HepG2 (cell line): ENCODE data around the gene MYADML2. TPM values are rescaled to one million over a fixed set of nuclear protein-coding genes. Genes with fewer than 3 reads are reported as not detected.

Experiments
- CAMTA2 ChIP-seq: sonication (generic); formaldehyde crosslinking; IDR thresholded peaks from 2 replicates; pipeline ENCODE4 v1.4.0; 2020; ENCODE audit warnings: mild to moderate bottlenecking, missing genetic modification reagents, borderline replicate concordance
- FOXM1 ChIP-seq: sonication (generic); formaldehyde crosslinking; IDR thresholded peaks from 2 replicates; pipeline ENCODE4 v1.5.0; 2020; ENCODE audit warnings: missing genetic modification reagents
- FOXO1 ChIP-seq: sonication (generic); formaldehyde crosslinking; IDR thresholded peaks from 2 replicates; pipeline ENCODE4 v1.4.0; 2020; ENCODE audit warnings: missing genetic modification reagents
- MATR3 ChIP-seq: sonication (generic); formaldehyde crosslinking; IDR thresholded peaks from 2 replicates; pipeline ENCODE4 v1.4.0; 2020; ENCODE audit warnings: missing genetic modification reagents
- MED1 ChIP-seq: sonication (generic); formaldehyde crosslinking; IDR thresholded peaks from 2 replicates; pipeline ENCODE4 v1.4.0; 2020; ENCODE audit warnings: missing genetic modification reagents
- PCBP1 ChIP-seq: fragments of 200-400 bp; formaldehyde crosslinking; IDR thresholded peaks from 2 replicates; pipeline ENCODE4 v1.6.1; 2017; ENCODE audit warnings: mild to moderate bottlenecking, low read depth, low read length, borderline replicate concordance
- RAD51 ChIP-seq: fragments of 450-650 bp; IDR thresholded peaks from 2 replicates; pipeline ENCODE4 v1.6.1; 2016; ENCODE audit warnings: borderline replicate concordance
- RBM22 ChIP-seq: fragments of 200-400 bp; formaldehyde crosslinking; optimal IDR thresholded peaks from 2 replicates; pipeline ENCODE3; 2017; ENCODE audit warnings: mild to moderate bottlenecking, low read length, moderate library complexity
- SRSF9 ChIP-seq: fragments of 200-400 bp; formaldehyde crosslinking; IDR thresholded peaks from 2 replicates; pipeline ENCODE4 v1.6.1; 2018; ENCODE audit warnings: borderline replicate concordance, mild to moderate bottlenecking, low read depth, low read length; ENCODE audit not compliant: insufficient read depth, poor library complexity, severe bottlenecking
- ZBTB8A ChIP-seq: sonication (generic); formaldehyde crosslinking; IDR thresholded peaks from 2 replicates; pipeline ENCODE4 v1.4.0; 2020; ENCODE audit warnings: mild to moderate bottlenecking, low read depth, missing genetic modification reagents, borderline replicate concordance
- ZEB1 ChIP-seq: IDR thresholded peaks from 2 replicates; pipeline ENCODE4 v1.6.1; 2012; ENCODE audit warnings: mild to moderate bottlenecking, low read depth, inconsistent platforms; ENCODE audit not compliant: insufficient replicate concordance
- ZNF367 ChIP-seq: sonication (generic); formaldehyde crosslinking; IDR thresholded peaks from 2 replicates; pipeline ENCODE4 v1.4.0; 2020; ENCODE audit warnings: missing genetic modification reagents, borderline replicate concordance
- ZNF749 ChIP-seq: sonication (generic); formaldehyde crosslinking; IDR thresholded peaks from 2 replicates; pipeline ENCODE4 v1.8.0; 2022; ENCODE audit warnings: mild to moderate bottlenecking, missing genetic modification reagents, moderate library complexity, borderline replicate concordance
- polyA plus RNA-seq, 8 experiments: library from polyadenylated mRNA; depleted of rRNA in 3 of 8; stranded (reverse) in 7 of 8; unstranded in 1 of 8; fragments of >200 nt; fragmentation: Illumina TruSeq in 4 of 8; extraction: Trizol in 4 of 8; gene quantifications; 2 replicates each; pipeline versions ENCODE4 v1.2.1 to v1.2.3, GENCODE V29; 2011 to 2016; ENCODE audit warnings: low read depth in 4 of 8, missing spikeins in 1 of 8, mixed read lengths in 1 of 8; ENCODE audit not compliant: insufficient read depth in 1 of 8
- total RNA-seq, 5 experiments: library from RNA; depleted of rRNA; stranded (reverse); fragments of >200 nt; fragmentation: Illumina TruSeq; extraction: Trizol; gene quantifications; 2 replicates each; pipeline ENCODE4 v1.2.3, GENCODE V29; 2016; ENCODE audit warnings: low read depth in 1 of 5
- TF ChIP-seq, protein P1 (sequence below): sonication (generic); formaldehyde crosslinking; IDR thresholded peaks from 2 replicates; pipeline ENCODE4 v1.8.1; 2022; ENCODE audit warnings: low read depth, mild to moderate bottlenecking, missing genetic modification reagents
- TF ChIP-seq, protein P2 (sequence below): sonication (generic); formaldehyde crosslinking; IDR thresholded peaks from 2 replicates; pipeline ENCODE4 v1.5.0; 2020; ENCODE audit warnings: mild to moderate bottlenecking, missing genetic modification reagents
- TF ChIP-seq, protein P3 (sequence below): sonication (generic); formaldehyde crosslinking; IDR thresholded peaks from 2 replicates; pipeline ENCODE4 v1.5.1; 2020; ENCODE audit warnings: missing genetic modification reagents, mild to moderate bottlenecking, borderline replicate concordance
- TF ChIP-seq, protein P4 (sequence below): sonication (generic); formaldehyde crosslinking; IDR thresholded peaks from 2 replicates; pipeline ENCODE4 v1.5.0; 2020; ENCODE audit warnings: mild to moderate bottlenecking, missing genetic modification reagents
- TF ChIP-seq, protein P5 (sequence below): sonication (generic); formaldehyde crosslinking; IDR thresholded peaks from 2 replicates; pipeline ENCODE4 v1.4.0; 2020; ENCODE audit warnings: missing genetic modification reagents

Gene MYADML2
- total and polyA plus RNA-seq, 2 of the 13 experiments (the other 11 are each of a cell fraction or from before 2014, with no cell fraction given): not detected

DNA sequence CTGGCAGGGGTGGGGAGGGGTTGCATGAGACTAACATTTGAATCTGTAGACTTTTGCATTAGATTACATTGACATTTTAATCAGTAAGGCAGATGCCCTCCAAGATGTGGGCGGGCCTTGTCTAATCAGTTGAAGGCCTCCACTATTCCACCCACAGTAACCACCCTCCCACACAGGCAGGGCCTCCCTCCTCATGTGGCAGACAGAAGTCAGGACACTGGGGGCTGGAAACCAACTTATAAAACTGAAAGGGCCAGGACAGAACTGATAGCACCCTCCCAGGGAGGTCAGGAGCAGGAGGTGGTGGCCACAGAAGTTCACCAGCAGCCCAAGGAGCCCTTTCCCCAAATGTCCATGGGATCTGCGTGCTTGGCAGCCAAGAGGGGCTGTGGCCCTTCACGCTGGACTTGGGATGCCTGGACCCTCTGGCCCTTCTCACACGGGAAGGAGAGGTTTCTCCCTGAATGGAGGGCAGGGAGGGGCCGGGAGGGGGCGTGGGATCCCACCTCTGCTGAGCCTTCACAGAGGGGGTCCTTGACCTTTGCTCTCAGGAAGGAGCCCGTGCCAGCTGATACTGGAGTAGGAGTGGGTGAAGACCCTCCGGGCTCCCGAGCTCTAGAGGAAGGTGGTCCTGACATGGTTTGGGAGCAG is 14.6 kb downstream of the MYADML2 start (continued):
- TF ChIP-seq SRSF9 (no peak), RAD51 (no peak), MED1 (no peak), ZBTB8A (no peak), CAMTA2 (no peak), ZEB1 (no peak), ZNF367 (CRISPR knock-in tag) (no peak), PCBP1 (no peak), FOXM1 (no peak), ZNF749 (CRISPR knock-in tag) (no peak), FOXO1 (no peak), RBM22 (peak; percentile 12), MATR3 (CRISPR knock-in tag) (no peak)
- TF ChIP-seq, protein P1, sequence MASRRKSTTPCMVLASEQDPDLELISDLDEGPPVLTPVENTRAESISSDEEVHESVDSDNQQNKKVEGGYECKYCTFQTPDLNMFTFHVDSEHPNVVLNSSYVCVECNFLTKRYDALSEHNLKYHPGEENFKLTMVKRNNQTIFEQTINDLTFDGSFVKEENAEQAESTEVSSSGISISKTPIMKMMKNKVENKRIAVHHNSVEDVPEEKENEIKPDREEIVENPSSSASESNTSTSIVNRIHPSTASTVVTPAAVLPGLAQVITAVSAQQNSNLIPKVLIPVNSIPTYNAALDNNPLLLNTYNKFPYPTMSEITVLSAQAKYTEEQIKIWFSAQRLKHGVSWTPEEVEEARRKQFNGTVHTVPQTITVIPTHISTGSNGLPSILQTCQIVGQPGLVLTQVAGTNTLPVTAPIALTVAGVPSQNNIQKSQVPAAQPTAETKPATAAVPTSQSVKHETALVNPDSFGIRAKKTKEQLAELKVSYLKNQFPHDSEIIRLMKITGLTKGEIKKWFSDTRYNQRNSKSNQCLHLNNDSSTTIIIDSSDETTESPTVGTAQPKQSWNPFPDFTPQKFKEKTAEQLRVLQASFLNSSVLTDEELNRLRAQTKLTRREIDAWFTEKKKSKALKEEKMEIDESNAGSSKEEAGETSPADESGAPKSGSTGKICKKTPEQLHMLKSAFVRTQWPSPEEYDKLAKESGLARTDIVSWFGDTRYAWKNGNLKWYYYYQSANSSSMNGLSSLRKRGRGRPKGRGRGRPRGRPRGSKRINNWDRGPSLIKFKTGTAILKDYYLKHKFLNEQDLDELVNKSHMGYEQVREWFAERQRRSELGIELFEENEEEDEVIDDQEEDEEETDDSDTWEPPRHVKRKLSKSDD: no peak
- TF ChIP-seq, protein P2, sequence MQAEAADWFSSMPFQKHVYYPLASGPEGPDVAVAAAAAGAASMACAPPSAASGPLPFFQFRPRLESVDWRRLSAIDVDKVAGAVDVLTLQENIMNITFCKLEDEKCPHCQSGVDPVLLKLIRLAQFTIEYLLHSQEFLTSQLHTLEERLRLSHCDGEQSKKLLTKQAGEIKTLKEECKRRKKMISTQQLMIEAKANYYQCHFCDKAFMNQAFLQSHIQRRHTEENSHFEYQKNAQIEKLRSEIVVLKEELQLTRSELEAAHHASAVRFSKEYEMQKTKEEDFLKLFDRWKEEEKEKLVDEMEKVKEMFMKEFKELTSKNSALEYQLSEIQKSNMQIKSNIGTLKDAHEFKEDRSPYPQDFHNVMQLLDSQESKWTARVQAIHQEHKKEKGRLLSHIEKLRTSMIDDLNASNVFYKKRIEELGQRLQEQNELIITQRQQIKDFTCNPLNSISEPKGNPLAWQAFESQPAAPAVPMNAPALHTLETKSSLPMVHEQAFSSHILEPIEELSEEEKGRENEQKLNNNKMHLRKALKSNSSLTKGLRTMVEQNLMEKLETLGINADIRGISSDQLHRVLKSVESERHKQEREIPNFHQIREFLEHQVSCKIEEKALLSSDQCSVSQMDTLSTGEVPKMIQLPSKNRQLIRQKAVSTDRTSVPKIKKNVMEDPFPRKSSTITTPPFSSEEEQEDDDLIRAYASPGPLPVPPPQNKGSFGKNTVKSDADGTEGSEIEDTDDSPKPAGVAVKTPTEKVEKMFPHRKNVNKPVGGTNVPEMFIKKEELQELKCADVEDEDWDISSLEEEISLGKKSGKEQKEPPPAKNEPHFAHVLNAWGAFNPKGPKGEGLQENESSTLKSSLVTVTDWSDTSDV (CRISPR knock-in tag): no peak
- TF ChIP-seq, protein P3, sequence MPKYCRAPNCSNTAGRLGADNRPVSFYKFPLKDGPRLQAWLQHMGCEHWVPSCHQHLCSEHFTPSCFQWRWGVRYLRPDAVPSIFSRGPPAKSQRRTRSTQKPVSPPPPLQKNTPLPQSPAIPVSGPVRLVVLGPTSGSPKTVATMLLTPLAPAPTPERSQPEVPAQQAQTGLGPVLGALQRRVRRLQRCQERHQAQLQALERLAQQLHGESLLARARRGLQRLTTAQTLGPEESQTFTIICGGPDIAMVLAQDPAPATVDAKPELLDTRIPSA (CRISPR knock-in tag): no peak
- TF ChIP-seq, protein P4, sequence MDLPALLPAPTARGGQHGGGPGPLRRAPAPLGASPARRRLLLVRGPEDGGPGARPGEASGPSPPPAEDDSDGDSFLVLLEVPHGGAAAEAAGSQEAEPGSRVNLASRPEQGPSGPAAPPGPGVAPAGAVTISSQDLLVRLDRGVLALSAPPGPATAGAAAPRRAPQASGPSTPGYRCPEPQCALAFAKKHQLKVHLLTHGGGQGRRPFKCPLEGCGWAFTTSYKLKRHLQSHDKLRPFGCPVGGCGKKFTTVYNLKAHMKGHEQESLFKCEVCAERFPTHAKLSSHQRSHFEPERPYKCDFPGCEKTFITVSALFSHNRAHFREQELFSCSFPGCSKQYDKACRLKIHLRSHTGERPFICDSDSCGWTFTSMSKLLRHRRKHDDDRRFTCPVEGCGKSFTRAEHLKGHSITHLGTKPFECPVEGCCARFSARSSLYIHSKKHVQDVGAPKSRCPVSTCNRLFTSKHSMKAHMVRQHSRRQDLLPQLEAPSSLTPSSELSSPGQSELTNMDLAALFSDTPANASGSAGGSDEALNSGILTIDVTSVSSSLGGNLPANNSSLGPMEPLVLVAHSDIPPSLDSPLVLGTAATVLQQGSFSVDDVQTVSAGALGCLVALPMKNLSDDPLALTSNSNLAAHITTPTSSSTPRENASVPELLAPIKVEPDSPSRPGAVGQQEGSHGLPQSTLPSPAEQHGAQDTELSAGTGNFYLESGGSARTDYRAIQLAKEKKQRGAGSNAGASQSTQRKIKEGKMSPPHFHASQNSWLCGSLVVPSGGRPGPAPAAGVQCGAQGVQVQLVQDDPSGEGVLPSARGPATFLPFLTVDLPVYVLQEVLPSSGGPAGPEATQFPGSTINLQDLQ (CRISPR knock-in tag): no peak
- TF ChIP-seq, protein P5, sequence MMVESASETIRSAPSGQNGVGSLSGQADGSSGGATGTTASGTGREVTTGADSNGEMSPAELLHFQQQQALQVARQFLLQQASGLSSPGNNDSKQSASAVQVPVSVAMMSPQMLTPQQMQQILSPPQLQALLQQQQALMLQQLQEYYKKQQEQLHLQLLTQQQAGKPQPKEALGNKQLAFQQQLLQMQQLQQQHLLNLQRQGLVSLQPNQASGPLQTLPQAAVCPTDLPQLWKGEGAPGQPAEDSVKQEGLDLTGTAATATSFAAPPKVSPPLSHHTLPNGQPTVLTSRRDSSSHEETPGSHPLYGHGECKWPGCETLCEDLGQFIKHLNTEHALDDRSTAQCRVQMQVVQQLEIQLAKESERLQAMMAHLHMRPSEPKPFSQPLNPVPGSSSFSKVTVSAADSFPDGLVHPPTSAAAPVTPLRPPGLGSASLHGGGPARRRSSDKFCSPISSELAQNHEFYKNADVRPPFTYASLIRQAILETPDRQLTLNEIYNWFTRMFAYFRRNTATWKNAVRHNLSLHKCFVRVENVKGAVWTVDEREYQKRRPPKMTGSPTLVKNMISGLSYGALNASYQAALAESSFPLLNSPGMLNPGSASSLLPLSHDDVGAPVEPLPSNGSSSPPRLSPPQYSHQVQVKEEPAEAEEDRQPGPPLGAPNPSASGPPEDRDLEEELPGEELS (CRISPR knock-in tag): no peak
